ENCODE measurements around the gene ZNF609. TPM values are rescaled to one million over a fixed set of nuclear protein-coding genes. Genes with fewer than 3 reads are reported as not detected.
A peak's percentile ranks its signal among the peaks of the same experiment; 100 is the strongest.

The ZNF609 gene
- total RNA-seq, 1 donor from 2014 or later, result 16.0 TPM

GRCh38 chr15:64683378-64683777, 223.0 kb downstream of the ZNF609 start:
- no peak overlapping the region for H3K27ac ChIP-seq
- no peaks in the 10 kb centered on the region for H3K27me3 ChIP-seq
- peaks cover 46 to 78% of the 10 kb centered on the region in 2 donors for H3K36me3 ChIP-seq
- DNase-seq (ENCODE audit: low spot score in 2 of 2), result no peak
- TF ChIP-seq CTCF (IDR thresholded peaks at IDR 0.05), result no peak
- H3K4me3 ChIP-seq, result no peak overlapping the region
- no peaks in the 10 kb centered on the region for H3K9me3 ChIP-seq
- intact Hi-C loops (cut with DNase I), result no loop called here
- H3K4me1 ChIP-seq, result no peaks in the 10 kb centered on the region

- H3K27ac ChIP-seq, result no peak overlapping the region
- peaks cover 54 to 83% of the 10 kb centered on the region in 2 donors for H3K36me3 ChIP-seq
- no peaks in the 10 kb centered on the region for H3K27me3 ChIP-seq
- intact Hi-C loops (cut with DNase I), result no loop called here
- DNase-seq (ENCODE audit: low spot score in 2 of 2), result no peak
- H3K4me3 ChIP-seq, result no peak overlapping the region
- no peaks in the 10 kb centered on the region for H3K4me1 ChIP-seq
- no peak for TF ChIP-seq CTCF (IDR thresholded peaks at IDR 0.05)
- H3K9me3 ChIP-seq, result no peaks in the 10 kb centered on the region
Observed at GRCh38 chr15:64685230-64685888, 225.0 kb downstream of the ZNF609 start.

GRCh38 chr15:64686130-64686735, 225.9 kb downstream of the ZNF609 start:
- intact Hi-C loops (cut with DNase I), result loop anchor here (1.0 to 2.0 kb wide), 2 partner anchors 42 to 125 kb away; no protein-coding TSS in a partner anchor
- H3K36me3 ChIP-seq, result peaks cover 52 to 83% of the 10 kb centered on the region in 2 donors
- DNase-seq (ENCODE audit: low spot score in 2 of 2), result no peak
- no peak overlapping the region for H3K4me3 ChIP-seq
- no peaks in the 10 kb centered on the region for H3K9me3 ChIP-seq
- no peaks in the 10 kb centered on the region for H3K27me3 ChIP-seq
- peak; percentile 68 to 80 (median 71) for TF ChIP-seq CTCF (IDR thresholded peaks at IDR 0.05)
- H3K4me1 ChIP-seq, result peaks cover 0 to 5% of the 10 kb centered on the region in 2 donors
- H3K27ac ChIP-seq, result no peak overlapping the region

GRCh38 chr15:64687172-64687571, 226.8 kb downstream of the ZNF609 start:
- no peak overlapping the region for H3K4me3 ChIP-seq
- no peak for TF ChIP-seq CTCF (IDR thresholded peaks at IDR 0.05)
- H3K9me3 ChIP-seq, result no peaks in the 10 kb centered on the region
- DNase-seq (ENCODE audit: low spot score in 2 of 2), result no peak
- H3K27me3 ChIP-seq, result no peaks in the 10 kb centered on the region
- H3K4me1 ChIP-seq, result peaks cover 0 to 14% of the 10 kb centered on the region in 2 donors
- H3K36me3 ChIP-seq, result peaks cover 43 to 77% of the 10 kb centered on the region in 2 donors
- no peak overlapping the region for H3K27ac ChIP-seq
- intact Hi-C loops (cut with DNase I), result loop anchor here (2.0 kb wide), 1 partner anchor 124 kb away; no protein-coding TSS in a partner anchor

- H3K27me3 ChIP-seq, result no peaks in the 10 kb centered on the region
- peaks cover 40 to 72% of the 10 kb centered on the region in 2 donors for H3K36me3 ChIP-seq
- H3K27ac ChIP-seq, result no peak overlapping the region
- H3K4me3 ChIP-seq, result no peak overlapping the region
- H3K9me3 ChIP-seq, result no peaks in the 10 kb centered on the region
- intact Hi-C loops (cut with DNase I), result loop anchor here (2.0 kb wide), 1 partner anchor 123 kb away; no protein-coding TSS in a partner anchor
- H3K4me1 ChIP-seq, result peaks cover 3 to 18% of the 10 kb centered on the region in 2 donors
- no peak for TF ChIP-seq CTCF (IDR thresholded peaks at IDR 0.05)
- DNase-seq (ENCODE audit: low spot score in 2 of 2), result no peak
Observed at GRCh38 chr15:64687688-64688087, 227.3 kb downstream of the ZNF609 start.

Data from ascending aorta (tissue), 2 donors.